ENCODE results near the gene LRTM2. TPM values are rescaled to one million over a fixed set of nuclear protein-coding genes. Genes with fewer than 3 reads are reported as not detected.
A peak's percentile ranks its signal among the peaks of the same experiment; 100 is the strongest.

LRTM2 gene
- under 1 TPM in 1 of 2 experiments, not detected in 1; 0.13 TPM for total RNA-seq
- not detected for polyA plus RNA-seq
- total RNA-seq = 0 to 0.17 (median 0) reads per million in 6 experiments

GRCh38 chr12:1820191-1820895 lies at the start of gene LRTM2:
LRTM2 (plus strand) TSS chr12:1820565; CDS start chr12:1828149, 7,584 bp downstream.
- Mint-ChIP-seq H3K27ac (peak within 1 kb of the TSS in 1 of 10 donors; percentile 62), H3K36me3 (no peaks in the 10 kb centered on the region), H3K9me3 (no peaks in the 10 kb centered on the region), H3K27me3 (peaks cover 2 to 45% (median 27%) of the 10 kb centered on the region in 5 donors), H3K4me3 (no peak within 1 kb of the TSS), H3K4me1 (peaks cover 2 to 15% (median 2%) of the 10 kb centered on the region in 4 donors)
- POLR2A ChIA-PET = no interaction called here
- no peak for ATAC-seq
- no peak for DNase-seq

GRCh38 chr12:1773937-1774655 lies 46.3 kb upstream of the LRTM2 start:
- peaks cover 3 to 16% (median 13%) of the 10 kb centered on the region in 4 donors for H3K4me1 Mint-ChIP-seq
- ATAC-seq (no peak), DNase-seq (no peak)
- H3K36me3 Mint-ChIP-seq = peaks cover 0 to 75% (median 13%) of the 10 kb centered on the region in 3 donors
- POLR2A ChIA-PET = no interaction called here
- no peaks in the 10 kb centered on the region for H3K27me3 Mint-ChIP-seq
- no peaks in the 10 kb centered on the region for H3K9me3 Mint-ChIP-seq
- H3K27ac Mint-ChIP-seq = peak overlapping the region in 2 of 10 donors; percentile 57
- no peak overlapping the region for H3K4me3 Mint-ChIP-seq

GRCh38 chr12:1776170-1776921 lies 44.0 kb upstream of the LRTM2 start:
- H3K27ac Mint-ChIP-seq = peak overlapping the region in 5 of 10 donors; percentile 6 to 61 (median 13)
- ATAC-seq = no peak
- H3K4me3 Mint-ChIP-seq = no peak overlapping the region
- peaks cover 3 to 16% (median 11%) of the 10 kb centered on the region in 4 donors for H3K4me1 Mint-ChIP-seq
- POLR2A ChIA-PET = no interaction called here
- no peaks in the 10 kb centered on the region for H3K27me3 Mint-ChIP-seq
- peaks cover 0 to 77% (median 11%) of the 10 kb centered on the region in 3 donors for H3K36me3 Mint-ChIP-seq
- H3K9me3 Mint-ChIP-seq = no peaks in the 10 kb centered on the region
- DNase-seq = no peak

- POLR2A ChIA-PET = no interaction called here
- no peaks in the 10 kb centered on the region for H3K27me3 Mint-ChIP-seq
- peaks cover 0 to 80% (median 9%) of the 10 kb centered on the region in 3 donors for H3K36me3 Mint-ChIP-seq
- H3K4me1 Mint-ChIP-seq = peaks cover 3 to 16% (median 9%) of the 10 kb centered on the region in 4 donors
- H3K4me3 Mint-ChIP-seq = no peak overlapping the region
- no peaks in the 10 kb centered on the region for H3K9me3 Mint-ChIP-seq
- ATAC-seq (no peak), DNase-seq (no peak)
- no peak overlapping the region for H3K27ac Mint-ChIP-seq
These were observed 42.6 kb upstream of the LRTM2 start for GRCh38 chr12:1777798-1778197.

- Mint-ChIP-seq H3K9me3 (no peaks in the 10 kb centered on the region), H3K36me3 (peaks cover 0 to 76% (median 6%) of the 10 kb centered on the region in 3 donors), H3K4me3 (no peak overlapping the region), H3K27ac (peak overlapping the region in 1 of 10 donors; percentile 45), H3K27me3 (no peaks in the 10 kb centered on the region), H3K4me1 (peaks cover 3 to 16% (median 7%) of the 10 kb centered on the region in 4 donors)
- DNase-seq (no peak), ATAC-seq (no peak)
- POLR2A ChIA-PET = no interaction called here
These were observed 41.5 kb upstream of the LRTM2 start for GRCh38 chr12:1778911-1779310.

GRCh38 chr12:1779783-1780182 lies 40.6 kb upstream of the LRTM2 start:
- POLR2A ChIA-PET = no interaction called here
- DNase-seq (no peak), ATAC-seq (no peak)
- H3K27ac Mint-ChIP-seq = no peak overlapping the region
- H3K4me1 Mint-ChIP-seq = peaks cover 3 to 16% (median 7%) of the 10 kb centered on the region in 4 donors
- H3K27me3 Mint-ChIP-seq = no peaks in the 10 kb centered on the region
- H3K4me3 Mint-ChIP-seq = no peak overlapping the region
- peaks cover 0 to 80% (median 6%) of the 10 kb centered on the region in 3 donors for H3K36me3 Mint-ChIP-seq
- no peaks in the 10 kb centered on the region for H3K9me3 Mint-ChIP-seq

- POLR2A ChIA-PET = no interaction called here
- ATAC-seq (no peak), DNase-seq (no peak)
- Mint-ChIP-seq H3K4me1 (no peaks in the 10 kb centered on the region), H3K4me3 (no peak overlapping the region), H3K36me3 (peaks cover 0 to 79% (median 6%) of the 10 kb centered on the region in 3 donors), H3K27ac (no peak overlapping the region), H3K9me3 (no peaks in the 10 kb centered on the region), H3K27me3 (no peaks in the 10 kb centered on the region)
These were observed 38.6 kb upstream of the LRTM2 start for GRCh38 chr12:1781772-1782171.

GRCh38 chr12:1782215-1782614 lies 38.1 kb upstream of the LRTM2 start:
- no peaks in the 10 kb centered on the region for H3K27me3 Mint-ChIP-seq
- ATAC-seq (no peak), DNase-seq (no peak)
- H3K36me3 Mint-ChIP-seq = peaks cover 0 to 80% (median 6%) of the 10 kb centered on the region in 3 donors
- POLR2A ChIA-PET = no interaction called here
- H3K9me3 Mint-ChIP-seq = no peaks in the 10 kb centered on the region
- no peak overlapping the region for H3K4me3 Mint-ChIP-seq
- H3K4me1 Mint-ChIP-seq = no peaks in the 10 kb centered on the region
- H3K27ac Mint-ChIP-seq = no peak overlapping the region

GRCh38 chr12:1787714-1788113 lies 32.7 kb upstream of the LRTM2 start:
- Mint-ChIP-seq H3K4me3 (no peak overlapping the region), H3K36me3 (peaks cover 0 to 42% (median 0%) of the 10 kb centered on the region in 3 donors), H3K27ac (peak overlapping the region in 1 of 10 donors; percentile 26), H3K27me3 (no peaks in the 10 kb centered on the region), H3K9me3 (no peaks in the 10 kb centered on the region), H3K4me1 (peaks cover 13 to 22% (median 20%) of the 10 kb centered on the region in 4 donors)
- ATAC-seq = no peak
- no peak for DNase-seq
- POLR2A ChIA-PET = no interaction called here

GRCh38 chr12:1790444-1790843 lies 29.9 kb upstream of the LRTM2 start:
- H3K36me3 Mint-ChIP-seq = peaks cover 0 to 19% (median 0%) of the 10 kb centered on the region in 3 donors
- no peak for ATAC-seq
- H3K27ac Mint-ChIP-seq = peak overlapping the region in 3 of 10 donors; percentile 39 to 63 (median 41)

GRCh38 chr12:1791104-1791841 lies 29.1 kb upstream of the LRTM2 start:
- Mint-ChIP-seq H3K27ac (peak overlapping the region in 9 of 10 donors; percentile 51 to 90 (median 76)), H3K4me1 (peaks cover 14 to 30% (median 27%) of the 10 kb centered on the region in 4 donors), H3K9me3 (no peaks in the 10 kb centered on the region), H3K27me3 (no peaks in the 10 kb centered on the region), H3K36me3 (peaks cover 0 to 11% (median 0%) of the 10 kb centered on the region in 3 donors), H3K4me3 (peak overlapping the region in 8 of 10 donors; percentile 26 to 59 (median 51))
- DNase-seq (peak; percentile 43 to 81 (median 66)), ATAC-seq (peak; percentile 51)
- POLR2A ChIA-PET = interaction anchor here (0.6 to 5.0 kb wide), 9 partner anchors 100 to 203 kb away, joined by 3 to 57 read pairs (median 6); partner anchors contain the start of gene ADIPOR2

More at GRCh38 chr12:1790444-1790843, 29.9 kb upstream of the LRTM2 start:
- Mint-ChIP-seq H3K4me3 (no peak overlapping the region), H3K4me1 (peaks cover 13 to 24% (median 20%) of the 10 kb centered on the region in 4 donors), H3K27me3 (no peaks in the 10 kb centered on the region), H3K9me3 (no peaks in the 10 kb centered on the region)
- DNase-seq = peak in 1 of 10 donors; percentile 42
- POLR2A ChIA-PET = interaction anchor here (0.6 to 5.0 kb wide), 9 partner anchors 99 to 204 kb away, joined by 3 to 57 read pairs (median 5); partner anchors contain the start of gene ADIPOR2

All from naive thymus-derived CD8-positive, alpha-beta T cell (primary cell).